Neutrophil (primary cell): ENCODE measurements around the gene ARIH1.

Experiments used
- H3K27ac ChIP-seq: fragments of 200-600 bp; sonication (generic); 2 replicates; pipeline ENCODE4 v1.5.1; 2016; ENCODE audit warnings: mild to moderate bottlenecking, moderate library complexity
- H3K27me3 ChIP-seq: fragments of 200-600 bp; sonication (generic); 2 replicates; pipeline ENCODE4 v1.6.0; 2016; ENCODE audit warnings: mild to moderate bottlenecking
- H3K36me3 ChIP-seq: fragments of 200-600 bp; sonication (generic); 2 replicates; pipeline ENCODE4 v1.5.1; 2017
- H3K4me1 ChIP-seq, 2 experiments: fragments of 200-600 bp in 1 of 2; sonication (generic) in 1 of 2; 1 replicate in 1 of 2; 2 replicates in 1 of 2; pipeline versions ENCODE4 v1.5.1 to v1.6.1; 2013 to 2016; ENCODE audit warnings: low read depth in 1 of 2, low read length in 1 of 2, mild to moderate bottlenecking in 1 of 2, moderate library complexity in 1 of 2; ENCODE audit not compliant: control insufficient read depth in 1 of 2, insufficient read depth in 1 of 2
- H3K4me3 ChIP-seq, 2 experiments: fragments of 200-600 bp in 1 of 2; sonication (generic) in 1 of 2; 1 replicate in 1 of 2; 2 replicates in 1 of 2; pipeline ENCODE4 v1.5.1; 2013 to 2016; ENCODE audit warnings: low read depth in 1 of 2, low read length in 1 of 2, mild to moderate bottlenecking in 1 of 2, moderate library complexity in 1 of 2
- H3K9me3 ChIP-seq: fragments of 200-600 bp; sonication (generic); 2 replicates; pipeline ENCODE4 v1.5.1; 2016
- CTCF ChIP-seq: fragments of 200-600 bp; sonication (generic); IDR thresholded peaks from 2 replicates; pipeline ENCODE4 v1.5.1; 2016; ENCODE audit warnings: antibody characterized with exemption

ARIH1 gene

DNA sequence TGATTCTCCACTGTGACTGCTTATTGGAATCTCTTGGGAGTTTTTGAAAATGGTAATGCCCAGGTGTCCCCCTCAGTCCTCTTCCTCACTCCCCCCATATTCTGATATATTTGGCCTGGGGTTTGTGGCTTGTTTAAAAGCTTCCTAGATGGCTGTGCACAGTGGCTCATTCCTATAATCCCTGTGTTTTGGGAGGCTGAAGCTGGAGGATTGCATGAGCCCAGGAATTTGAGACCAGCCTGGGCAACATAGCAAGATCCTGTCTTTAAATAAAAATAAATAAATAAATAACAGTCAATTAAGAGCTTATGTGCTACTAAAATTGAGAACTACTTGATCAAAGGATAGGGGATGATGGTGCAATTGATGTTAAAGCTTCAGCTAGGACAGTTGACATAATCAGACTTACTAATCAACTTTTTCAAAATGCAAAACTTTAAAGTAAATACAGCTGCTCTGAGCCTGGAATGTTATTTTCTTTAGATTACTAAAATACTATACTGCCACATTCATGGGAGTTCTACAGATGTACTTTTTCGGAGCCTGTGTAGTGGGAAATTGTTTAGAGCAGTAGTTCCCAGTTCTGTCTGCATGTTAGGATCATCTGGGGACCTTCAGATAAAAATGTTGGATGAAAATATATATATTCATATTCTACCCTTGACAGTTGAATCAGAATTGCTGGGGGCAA is 33.4 kb downstream of the ARIH1 start:
- Histone ChIP-seq H3K4me3 (no peak overlapping the region), H3K27ac (no peak overlapping the region), H3K9me3 (no peaks in the 10 kb centered on the region), H3K27me3 (no peaks in the 10 kb centered on the region), H3K4me1 (peaks cover 0 to 9% of the 10 kb centered on the region in 2 experiments), H3K36me3 (no peaks in the 10 kb centered on the region)
- no peak for TF ChIP-seq CTCF

- H3K4me3 ChIP-seq: no peak overlapping the region
- no peak overlapping the region for H3K27ac ChIP-seq
- H3K27me3 ChIP-seq: no peaks in the 10 kb centered on the region
- H3K36me3 ChIP-seq: no peaks in the 10 kb centered on the region
- no peaks in the 10 kb centered on the region for H3K9me3 ChIP-seq
- no peak for TF ChIP-seq CTCF
- no peaks in the 10 kb centered on the region for H3K4me1 ChIP-seq
These were observed 35.4 kb downstream of the ARIH1 start for GRCh38 chr15:72509484-72509883.

GRCh38 chr15:72511536-72511935 is 37.4 kb downstream of the ARIH1 start:
- TF ChIP-seq CTCF: no peak
- no peak overlapping the region for H3K4me3 ChIP-seq
- no peaks in the 10 kb centered on the region for H3K9me3 ChIP-seq
- H3K27ac ChIP-seq: no peak overlapping the region
- H3K27me3 ChIP-seq: no peaks in the 10 kb centered on the region
- no peaks in the 10 kb centered on the region for H3K36me3 ChIP-seq
- H3K4me1 ChIP-seq: no peaks in the 10 kb centered on the region

DNA sequence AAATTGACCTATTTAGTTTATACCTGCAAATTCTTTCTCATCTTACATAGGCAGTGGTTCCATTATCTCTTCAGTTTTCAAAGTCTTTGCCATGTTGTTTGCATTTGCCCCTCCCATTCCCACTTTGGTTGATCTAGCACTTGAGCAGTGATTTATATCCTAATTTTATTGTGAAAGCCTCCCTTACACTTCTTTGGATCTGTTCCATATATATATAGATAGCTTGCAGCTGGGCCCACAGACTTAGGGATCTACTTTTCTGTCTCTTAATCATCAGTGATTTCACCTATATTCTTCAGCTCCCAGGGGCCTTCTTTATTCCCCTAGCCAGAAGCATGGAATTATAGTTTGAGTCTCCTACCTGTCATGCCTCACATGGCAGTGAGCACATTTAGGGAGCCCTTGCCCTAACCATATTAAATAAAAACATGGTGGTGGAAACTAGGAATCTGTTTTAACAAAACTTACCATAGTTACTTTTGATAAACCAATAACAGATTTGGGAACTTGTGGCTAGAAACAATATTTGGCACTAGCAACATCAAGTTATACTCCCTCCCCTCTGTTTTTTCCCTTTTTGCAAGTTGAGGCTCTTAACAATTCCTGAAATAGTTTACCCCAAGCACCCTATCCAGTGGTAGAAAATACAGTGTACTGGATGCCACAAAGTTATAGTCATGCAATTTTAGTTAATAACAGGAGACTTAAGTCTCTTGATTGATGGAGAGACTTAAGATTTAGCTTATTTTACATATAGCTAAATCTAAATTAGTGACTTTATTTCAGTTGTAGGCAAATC is 41.7 kb downstream of the ARIH1 start:
- H3K36me3 ChIP-seq: no peaks in the 10 kb centered on the region
- no peak for TF ChIP-seq CTCF
- H3K27me3 ChIP-seq: no peaks in the 10 kb centered on the region
- no peak overlapping the region for H3K4me3 ChIP-seq
- H3K9me3 ChIP-seq: no peaks in the 10 kb centered on the region
- H3K27ac ChIP-seq: no peak overlapping the region
- no peaks in the 10 kb centered on the region for H3K4me1 ChIP-seq

DNA sequence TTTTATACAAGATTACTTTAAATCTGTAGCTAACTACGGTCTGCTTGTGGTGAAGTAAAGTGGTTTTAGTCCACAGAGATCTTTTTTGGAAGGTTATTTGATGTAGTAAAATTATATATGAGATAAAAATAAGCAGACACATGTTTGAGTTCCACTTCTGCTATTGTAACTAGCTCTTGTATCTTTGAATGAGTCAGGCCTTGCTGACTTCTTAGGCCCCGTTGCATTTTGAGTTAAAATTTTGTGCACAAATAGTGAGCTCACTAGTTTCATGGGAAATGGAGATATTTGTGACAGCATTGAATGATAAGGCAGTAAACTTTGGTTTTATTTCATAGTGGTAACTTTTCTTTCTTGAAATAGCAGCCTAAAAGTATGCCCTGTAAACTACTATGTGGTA is 42.6 kb downstream of the ARIH1 start:
- Histone ChIP-seq H3K36me3 (no peaks in the 10 kb centered on the region), H3K4me1 (no peaks in the 10 kb centered on the region), H3K9me3 (no peaks in the 10 kb centered on the region), H3K27me3 (no peaks in the 10 kb centered on the region), H3K27ac (no peak overlapping the region), H3K4me3 (no peak overlapping the region)
- no peak for TF ChIP-seq CTCF
